ENCODE data around the gene PIGC. TPM values are rescaled to one million over a fixed set of nuclear protein-coding genes. Genes with fewer than 3 reads are reported as not detected.

The PIGC gene
- total and polyA plus RNA-seq, 2 donors (not counting 3 experiments of a cell fraction or from before 2014, with no cell fraction given) = 16.1 to 25.8 TPM

DNA sequence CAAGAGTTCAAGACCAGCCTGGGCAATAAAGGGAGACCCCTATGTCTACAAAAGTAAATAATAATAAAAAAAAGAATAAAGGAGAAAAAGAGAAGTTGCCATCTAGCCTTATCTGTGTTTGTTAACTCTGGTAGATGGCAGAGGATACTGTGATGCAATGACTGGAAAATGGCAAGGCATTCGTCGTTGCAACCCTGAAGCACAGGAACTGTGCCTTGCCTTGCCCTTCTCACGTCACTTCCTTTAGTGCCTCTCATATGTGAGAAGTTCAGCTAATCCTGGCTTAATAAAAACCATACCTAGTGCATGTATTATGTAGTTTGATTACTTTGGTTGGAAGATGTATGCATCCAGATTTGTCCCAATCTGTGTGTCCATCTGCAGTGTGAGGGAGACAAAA is 25.8 kb upstream of the PIGC start:
- DNase-seq (ENCODE audit: low read depth, low spot score) (no peak), FAIRE-seq (no peak)
- Histone ChIP-seq H3K27ac (ENCODE audit: insufficient read depth, low read depth, low read length) (no peak overlapping the region), H3K79me2 (ENCODE audit: control insufficient read depth, insufficient read depth, low read length) (no peaks in the 10 kb centered on the region), H3K4me1 (ENCODE audit: control insufficient read depth, extremely low read depth, insufficient read depth, low read length) (no peaks in the 10 kb centered on the region), H3K36me3 (ENCODE audit: control insufficient read depth in 2 of 2, extremely low read depth in 1 of 2, insufficient read depth in 2 of 2, low read length in 2 of 2) (no peaks in the 10 kb centered on the region), H2AFZ (ENCODE audit: low read depth, low read length) (no peak overlapping the region), H3K9me3 (replicated peaks; ENCODE audit: control insufficient read depth, insufficient read depth, low read length) (no peaks in the 10 kb centered on the region), H3K27me3 (ENCODE audit: control insufficient read depth in 2 of 2, insufficient read depth in 2 of 2, low read length in 2 of 2) (peaks cover 7 to 9% of the 10 kb centered on the region in 2 experiments), H3K9me1 (replicated peaks; ENCODE audit: control insufficient read depth, extremely low read depth, insufficient read depth, low read length) (no peaks in the 10 kb centered on the region), H3K4me3 (replicated peaks in 1 of 3; ENCODE audit: insufficient read depth in 1 of 3, low read depth in 1 of 3, low read length in 3 of 3) (no peak overlapping the region), H4K20me1 (replicated peaks; ENCODE audit: control insufficient read depth, extremely low read depth, insufficient read depth, low read length) (no peaks in the 10 kb centered on the region), H3K9ac (replicated peaks; ENCODE audit: extremely low read depth, insufficient read depth, low read length) (no peak overlapping the region), H3K4me2 (ENCODE audit: insufficient read depth, low read length) (no peak overlapping the region)
- no TSS peak for BruUV-seq (replicated peaks)
- dilution Hi-C loops (cut with MboI; ENCODE audit: extremely low pct_ligation_motif_present, low sequenced_read_pairs) (no loop called here), intact Hi-C loops (cut with micrococcal nuclease) (no loop called here)
- ChIA-PET POLR2A (no interaction called here), CTCF (interaction anchor here (0.6 kb wide), 1 partner anchor 41 kb away, joined by 4 read pairs; no protein-coding TSS in a partner anchor)
- TF ChIP-seq JUN (IDR thresholded peaks at IDR 0.05; ENCODE audit: borderline replicate concordance, insufficient read depth, insufficient read length, low read depth) = no peak
- TF ChIP-seq POLR2AphosphoS5 (IDR thresholded peaks at IDR 0.05; ENCODE audit: insufficient read depth, low read depth, low read length) = no peak
- TF ChIP-seq GATA2 (IDR thresholded peaks at IDR 0.05; ENCODE audit: insufficient read depth, insufficient read length, low read depth, low read length) = no peak
- no peak for TF ChIP-seq EZH2 (IDR thresholded peaks at IDR 0.05; ENCODE audit: borderline replicate concordance, low read depth, low read length, severe bottlenecking)
- no peak for TF ChIP-seq FOS (IDR thresholded peaks at IDR 0.05; ENCODE audit: borderline replicate concordance, insufficient read depth, low read length)
- TF ChIP-seq POLR2A (IDR thresholded peaks at IDR 0.05; ENCODE audit: low read depth, low read length) = no peak
- no peak for TF ChIP-seq MYC (IDR thresholded peaks at IDR 0.05; ENCODE audit: low read depth, low read length)

DNA sequence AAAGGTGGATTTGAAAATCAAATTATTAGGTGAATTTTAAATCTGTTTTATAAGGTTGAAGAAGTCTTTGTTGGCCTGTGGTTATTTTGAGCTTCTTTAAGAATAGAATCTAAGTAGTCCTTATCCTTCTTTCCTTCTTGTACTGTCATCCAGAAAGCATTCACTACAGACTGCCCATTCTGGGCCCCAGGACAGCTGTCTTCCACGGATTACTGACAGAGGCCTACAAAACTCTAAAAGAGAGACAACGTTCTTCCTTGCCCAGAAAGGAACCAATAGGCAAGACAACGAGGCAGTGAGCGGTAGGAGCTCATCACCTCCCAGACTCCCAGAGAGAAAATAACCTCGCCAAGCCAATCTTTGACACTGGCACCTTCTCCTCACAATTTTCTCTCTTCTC is 24.4 kb upstream of the PIGC start:
- H3K9me3 ChIP-seq (replicated peaks; ENCODE audit: control insufficient read depth, insufficient read depth, low read length) = no peaks in the 10 kb centered on the region
- no peak overlapping the region for H3K9ac ChIP-seq (replicated peaks; ENCODE audit: extremely low read depth, insufficient read depth, low read length)
- H3K27ac ChIP-seq (ENCODE audit: insufficient read depth, low read depth, low read length) = no peak overlapping the region
- FAIRE-seq (no peak), DNase-seq (ENCODE audit: low read depth, low spot score) (no peak)
- H3K79me2 ChIP-seq (ENCODE audit: control insufficient read depth, insufficient read depth, low read length) = no peaks in the 10 kb centered on the region
- H3K4me3 ChIP-seq (replicated peaks in 1 of 3; ENCODE audit: insufficient read depth in 1 of 3, low read depth in 1 of 3, low read length in 3 of 3) = no peak overlapping the region
- BruUV-seq (replicated peaks) = no TSS peak
- no peak for TF ChIP-seq GATA2 (IDR thresholded peaks at IDR 0.05; ENCODE audit: insufficient read depth, insufficient read length, low read depth, low read length)
- TF ChIP-seq FOS (IDR thresholded peaks at IDR 0.05; ENCODE audit: borderline replicate concordance, insufficient read depth, low read length) = no peak
- TF ChIP-seq, protein P1, sequence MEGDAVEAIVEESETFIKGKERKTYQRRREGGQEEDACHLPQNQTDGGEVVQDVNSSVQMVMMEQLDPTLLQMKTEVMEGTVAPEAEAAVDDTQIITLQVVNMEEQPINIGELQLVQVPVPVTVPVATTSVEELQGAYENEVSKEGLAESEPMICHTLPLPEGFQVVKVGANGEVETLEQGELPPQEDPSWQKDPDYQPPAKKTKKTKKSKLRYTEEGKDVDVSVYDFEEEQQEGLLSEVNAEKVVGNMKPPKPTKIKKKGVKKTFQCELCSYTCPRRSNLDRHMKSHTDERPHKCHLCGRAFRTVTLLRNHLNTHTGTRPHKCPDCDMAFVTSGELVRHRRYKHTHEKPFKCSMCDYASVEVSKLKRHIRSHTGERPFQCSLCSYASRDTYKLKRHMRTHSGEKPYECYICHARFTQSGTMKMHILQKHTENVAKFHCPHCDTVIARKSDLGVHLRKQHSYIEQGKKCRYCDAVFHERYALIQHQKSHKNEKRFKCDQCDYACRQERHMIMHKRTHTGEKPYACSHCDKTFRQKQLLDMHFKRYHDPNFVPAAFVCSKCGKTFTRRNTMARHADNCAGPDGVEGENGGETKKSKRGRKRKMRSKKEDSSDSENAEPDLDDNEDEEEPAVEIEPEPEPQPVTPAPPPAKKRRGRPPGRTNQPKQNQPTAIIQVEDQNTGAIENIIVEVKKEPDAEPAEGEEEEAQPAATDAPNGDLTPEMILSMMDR (IDR thresholded peaks at IDR 0.05; ENCODE audit: extremely low read depth in 1 of 2, insufficient read depth in 1 of 2, low read depth in 1 of 2, low read length in 2 of 2) = no peak
- no peaks in the 10 kb centered on the region for H3K4me1 ChIP-seq (ENCODE audit: control insufficient read depth, extremely low read depth, insufficient read depth, low read length)
- dilution Hi-C loops (cut with MboI; ENCODE audit: extremely low pct_ligation_motif_present, low sequenced_read_pairs) = no loop called here
- CTCF ChIA-PET = interaction anchor here (1.3 to 2.2 kb wide), 3 partner anchors 17 to 249 kb away, joined by 3 to 6 read pairs (median 4); no protein-coding TSS in a partner anchor
- H3K4me2 ChIP-seq (ENCODE audit: insufficient read depth, low read length) = no peak overlapping the region
- intact Hi-C loops (cut with micrococcal nuclease) = no loop called here
- no peak overlapping the region for H2AFZ ChIP-seq (ENCODE audit: low read depth, low read length)
- no peaks in the 10 kb centered on the region for H4K20me1 ChIP-seq (replicated peaks; ENCODE audit: control insufficient read depth, extremely low read depth, insufficient read depth, low read length)
- POLR2A ChIA-PET = no interaction called here
- no peaks in the 10 kb centered on the region for H3K9me1 ChIP-seq (replicated peaks; ENCODE audit: control insufficient read depth, extremely low read depth, insufficient read depth, low read length)
- H3K27me3 ChIP-seq (ENCODE audit: control insufficient read depth in 2 of 2, insufficient read depth in 2 of 2, low read length in 2 of 2) = peaks cover 2 to 3% of the 10 kb centered on the region in 2 experiments
- no peaks in the 10 kb centered on the region for H3K36me3 ChIP-seq (ENCODE audit: control insufficient read depth in 2 of 2, extremely low read depth in 1 of 2, insufficient read depth in 2 of 2, low read length in 2 of 2)
